H1 (cell line): ENCODE measurements around the gene CASTOR1.
A peak's percentile ranks its signal among the peaks of the same experiment; 100 is the strongest.

Source experiments
- BRCA1 ChIP-seq: IDR thresholded peaks from 2 replicates; pipeline ENCODE4 v1.6.1; 2012; ENCODE audit warnings: low read depth, low read length, improper control_type of control experiment
- CBX5 ChIP-seq: fragments of 300-800, 300-1000 bp; sonication (generic); IDR thresholded peaks from 2 replicates; pipeline ENCODE4 v1.7.1; 2016; ENCODE audit warnings: antibody characterized with exemption, low read length, low read depth
- CTCF ChIP-seq, 3 experiments: IDR thresholded peaks; 1 replicate in 2 of 3; 2 replicates in 1 of 3; pipeline versions ENCODE4 v1.5.1 to v1.6.1; 2011; ENCODE audit warnings: low read length in 3 of 3, mild to moderate bottlenecking in 3 of 3, inconsistent platforms in 2 of 3, low read depth in 1 of 3, moderate library complexity in 1 of 3; ENCODE audit not compliant: insufficient read depth in 1 of 3; ENCODE audit errors: control extremely low read depth in 1 of 3
- EGR1 ChIP-seq: IDR thresholded peaks from 2 replicates; pipeline ENCODE4 v1.6.1; 2011; ENCODE audit warnings: low read depth, low read length, borderline replicate concordance
- POLR2A ChIP-seq, 2 experiments: IDR thresholded peaks; 1 replicate in 1 of 2; 2 replicates in 1 of 2; pipeline ENCODE4 v1.6.1; 2011; ENCODE audit warnings: low read depth in 2 of 2, low read length in 2 of 2, mild to moderate bottlenecking in 2 of 2; ENCODE audit errors: control extremely low read depth in 1 of 2
- RAD21 ChIP-seq, 2 experiments: IDR thresholded peaks in 1 of 2; conservative IDR thresholded peaks in 1 of 2; 2 replicates each; pipeline ENCODE4 v1.6.1; 2011; ENCODE audit warnings: low read depth in 2 of 2, low read length in 2 of 2, improper control_type of control experiment in 1 of 2, inconsistent platforms in 1 of 2, mild to moderate bottlenecking in 1 of 2, moderate library complexity in 1 of 2
- RFX5 ChIP-seq: IDR thresholded peaks from 2 replicates; pipeline ENCODE4 v1.6.1; 2011; ENCODE audit warnings: low read depth, low read length, improper control_type of control experiment, borderline replicate concordance
- SIX5 ChIP-seq: IDR thresholded peaks from 2 replicates; pipeline ENCODE4 v1.6.1; 2011; ENCODE audit warnings: mild to moderate bottlenecking, low read depth, low read length
- ZNF274 ChIP-seq: IDR thresholded peaks from 2 replicates; pipeline ENCODE4 v1.7.0; 2012; ENCODE audit warnings: low read length, borderline replicate concordance; ENCODE audit errors: extremely low read depth

- TF ChIP-seq BRCA1 (no peak), POLR2A (IDR thresholded peaks at IDR 0.05; ENCODE audit: control extremely low read depth in 1 of 2, low read depth in 2 of 2, low read length in 2 of 2) (no peak), EGR1 (no peak), SIX5 (no peak), CTCF (IDR thresholded peaks at IDR 0.05; ENCODE audit: control extremely low read depth in 1 of 3, insufficient read depth in 1 of 3, low read depth in 1 of 3, low read length in 3 of 3) (no peak), ZNF274 (no peak), RFX5 (no peak), CBX5 (no peak), RAD21 (IDR thresholded peaks at IDR 0.05 in 1 of 2, conservative IDR thresholded peaks at IDR 0.05 in 1 of 2; ENCODE audit: low read depth in 2 of 2, low read length in 2 of 2) (peak in 1 of 2 experiments; percentile 6; a peak in 1 of 4 replicates)
Measured at GRCh38 chr22:30245985-30246813, 43.1 kb downstream of the CASTOR1 start, which contains the start of gene LIF.
